ENCODE data around the gene VRK1.

DNA sequence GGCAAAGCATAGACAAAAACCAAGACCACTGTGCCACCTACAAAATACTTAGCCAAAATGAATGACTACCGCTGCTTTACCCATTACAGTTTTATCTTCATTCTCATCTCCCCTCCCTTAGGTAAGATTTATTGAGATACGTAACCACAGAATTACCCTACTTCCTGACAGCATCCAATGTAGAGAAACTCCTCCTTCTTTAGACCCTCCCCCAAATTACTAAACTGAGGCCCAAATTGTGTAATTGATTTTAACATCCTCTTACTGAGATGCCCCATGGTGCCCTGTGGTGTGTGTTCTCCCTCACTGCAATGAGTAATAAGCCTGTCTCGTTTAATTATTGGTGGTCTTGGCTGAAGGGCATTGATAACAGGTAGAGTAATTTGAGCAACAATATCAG, 19.1 kb downstream of the VRK1 start:
- TF ChIP-seq TCF4 (CRISPR knock-in tag; IDR thresholded peaks at IDR 0.05; ENCODE audit: borderline replicate concordance) (no peak), ZNF565 (CRISPR knock-in tag; conservative IDR thresholded peaks at IDR 0.05; ENCODE audit: low read depth) (no peak), RARB (CRISPR knock-in tag; IDR thresholded peaks at IDR 0.05) (no peak), ZFP30 (CRISPR knock-in tag; IDR thresholded peaks at IDR 0.05) (no peak), SNAI2 (CRISPR knock-in tag; IDR thresholded peaks at IDR 0.05) (no peak)
- TF ChIP-seq, protein P1, sequence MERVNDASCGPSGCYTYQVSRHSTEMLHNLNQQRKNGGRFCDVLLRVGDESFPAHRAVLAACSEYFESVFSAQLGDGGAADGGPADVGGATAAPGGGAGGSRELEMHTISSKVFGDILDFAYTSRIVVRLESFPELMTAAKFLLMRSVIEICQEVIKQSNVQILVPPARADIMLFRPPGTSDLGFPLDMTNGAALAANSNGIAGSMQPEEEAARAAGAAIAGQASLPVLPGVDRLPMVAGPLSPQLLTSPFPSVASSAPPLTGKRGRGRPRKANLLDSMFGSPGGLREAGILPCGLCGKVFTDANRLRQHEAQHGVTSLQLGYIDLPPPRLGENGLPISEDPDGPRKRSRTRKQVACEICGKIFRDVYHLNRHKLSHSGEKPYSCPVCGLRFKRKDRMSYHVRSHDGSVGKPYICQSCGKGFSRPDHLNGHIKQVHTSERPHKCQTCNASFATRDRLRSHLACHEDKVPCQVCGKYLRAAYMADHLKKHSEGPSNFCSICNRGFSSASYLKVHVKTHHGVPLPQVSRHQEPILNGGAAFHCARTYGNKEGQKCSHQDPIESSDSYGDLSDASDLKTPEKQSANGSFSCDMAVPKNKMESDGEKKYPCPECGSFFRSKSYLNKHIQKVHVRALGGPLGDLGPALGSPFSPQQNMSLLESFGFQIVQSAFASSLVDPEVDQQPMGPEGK (CRISPR knock-in tag; IDR thresholded peaks at IDR 0.05; ENCODE audit: borderline replicate concordance), result no peak

Data from SK-N-SH treated with all-trans-retinoic acid at 6 μM for 48 hours (cell line).